Measurements from ENCODE around the gene DMBX1. TPM values are rescaled to one million over a fixed set of nuclear protein-coding genes. Genes with fewer than 3 reads are reported as not detected.

Gene DMBX1
- total and polyA plus RNA-seq, 2 donors (not counting 1 experiment from before 2014, with no cell fraction given) = not detected

- Histone ChIP-seq H3K27ac (ENCODE audit: low read length in 2 of 2) (no peak overlapping the region), H3K27me3 (replicated peaks in 1 of 4; ENCODE audit: control extremely low read depth in 1 of 4, control insufficient read depth in 3 of 4, insufficient read depth in 4 of 4, low read length in 3 of 4) (peaks cover 0 to 9% (median 5%) of the 10 kb centered on the region in 4 experiments), H3K4me2 (replicated peaks; ENCODE audit: low read depth, low read length, poor library complexity, severe bottlenecking) (no peak overlapping the region), H4K20me1 (ENCODE audit: control insufficient read depth, insufficient read depth, low read length, poor library complexity, severe bottlenecking) (no peaks in the 10 kb centered on the region), H3K9ac (ENCODE audit: low read length) (no peak overlapping the region), H3K4me3 (ENCODE audit: control extremely low read depth in 1 of 5, extremely low read depth in 1 of 5, insufficient read depth in 1 of 5, low read depth in 2 of 5, low read length in 4 of 5) (no peak overlapping the region), H3K79me2 (ENCODE audit: control insufficient read depth, insufficient read depth, low read length) (no peaks in the 10 kb centered on the region), H3K4me1 (ENCODE audit: control insufficient read depth in 2 of 2, insufficient read depth in 2 of 2, low read length in 2 of 2) (no peaks in the 10 kb centered on the region), H3K9me3 (ENCODE audit: control extremely low read depth in 1 of 3, control insufficient read depth in 2 of 3, insufficient read depth in 1 of 3, low read length in 2 of 3) (peaks cover 0 to 3% (median 0%) of the 10 kb centered on the region in 3 donors), H2AFZ (ENCODE audit: insufficient read depth, low read depth, low read length, poor library complexity, severe bottlenecking) (no peak overlapping the region), H3K36me3 (replicated peaks in 1 of 2; ENCODE audit: control extremely low read depth in 1 of 2, control insufficient read depth in 1 of 2, extremely low read depth in 1 of 2, insufficient read depth in 2 of 2, low read length in 1 of 2) (no peaks in the 10 kb centered on the region)
- Mint-ChIP-seq H3K4me3 (no peak overlapping the region), H3K9me3 (ENCODE audit: insufficient read depth) (no peaks in the 10 kb centered on the region), H3K27ac (no peak overlapping the region), H3K27me3 (peaks cover 48% of the 10 kb centered on the region), H3K4me1 (no peaks in the 10 kb centered on the region)
- TF ChIP-seq EZH2 (IDR thresholded peaks at IDR 0.05; ENCODE audit: borderline replicate concordance, insufficient read depth, low read depth, low read length, poor library complexity, severe bottlenecking) = no peak
- TF ChIP-seq, protein P1, sequence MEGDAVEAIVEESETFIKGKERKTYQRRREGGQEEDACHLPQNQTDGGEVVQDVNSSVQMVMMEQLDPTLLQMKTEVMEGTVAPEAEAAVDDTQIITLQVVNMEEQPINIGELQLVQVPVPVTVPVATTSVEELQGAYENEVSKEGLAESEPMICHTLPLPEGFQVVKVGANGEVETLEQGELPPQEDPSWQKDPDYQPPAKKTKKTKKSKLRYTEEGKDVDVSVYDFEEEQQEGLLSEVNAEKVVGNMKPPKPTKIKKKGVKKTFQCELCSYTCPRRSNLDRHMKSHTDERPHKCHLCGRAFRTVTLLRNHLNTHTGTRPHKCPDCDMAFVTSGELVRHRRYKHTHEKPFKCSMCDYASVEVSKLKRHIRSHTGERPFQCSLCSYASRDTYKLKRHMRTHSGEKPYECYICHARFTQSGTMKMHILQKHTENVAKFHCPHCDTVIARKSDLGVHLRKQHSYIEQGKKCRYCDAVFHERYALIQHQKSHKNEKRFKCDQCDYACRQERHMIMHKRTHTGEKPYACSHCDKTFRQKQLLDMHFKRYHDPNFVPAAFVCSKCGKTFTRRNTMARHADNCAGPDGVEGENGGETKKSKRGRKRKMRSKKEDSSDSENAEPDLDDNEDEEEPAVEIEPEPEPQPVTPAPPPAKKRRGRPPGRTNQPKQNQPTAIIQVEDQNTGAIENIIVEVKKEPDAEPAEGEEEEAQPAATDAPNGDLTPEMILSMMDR (IDR thresholded peaks at IDR 0.05) = no peak
- DNase-seq = no peak
- ATAC-seq (ENCODE audit: low read depth) = no peak
- ChIA-PET CTCF (interaction anchor here (0.6 to 1.6 kb wide), 4 partner anchors 14 to 69 kb away, joined by 3 to 6 read pairs (median 4); no protein-coding TSS in a partner anchor), POLR2A (no interaction called here)
- 52% methylated on average over 4 of the region's 4 CpGs for WGBS (ENCODE audit: insufficient coverage)
- intact Hi-C loops (cut with micrococcal nuclease) = no loop called here
Measured at GRCh38 chr1:46458190-46458589, 31.4 kb upstream of the DMBX1 start.

DNA sequence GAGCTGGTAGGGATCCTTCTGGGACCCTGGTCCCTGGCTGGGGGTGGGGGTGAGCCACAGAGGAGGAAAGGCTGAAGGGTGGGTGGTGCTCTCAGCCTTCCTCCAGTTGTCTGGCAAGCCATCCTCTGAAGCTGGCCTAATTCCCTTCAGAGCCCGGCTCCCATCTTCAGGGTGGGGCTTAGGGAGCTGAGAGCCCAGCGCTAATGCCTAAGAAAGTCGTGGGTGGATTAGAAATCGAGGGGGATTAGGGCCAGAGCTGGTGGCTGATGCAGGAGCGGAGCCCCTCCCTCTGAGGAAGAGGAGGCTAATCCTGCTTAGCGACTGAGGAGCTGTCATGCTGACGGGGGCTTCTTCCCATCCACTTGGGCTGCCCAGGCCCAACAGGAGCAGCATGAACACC lies 30.8 kb upstream of the DMBX1 start:
- Mint-ChIP-seq H3K4me3 (no peak overlapping the region), H3K27ac (no peak overlapping the region), H3K9me3 (ENCODE audit: insufficient read depth) (no peaks in the 10 kb centered on the region), H3K27me3 (peaks cover 49% of the 10 kb centered on the region), H3K4me1 (no peaks in the 10 kb centered on the region)
- H4K20me1 ChIP-seq (ENCODE audit: control insufficient read depth, insufficient read depth, low read length, poor library complexity, severe bottlenecking) = no peaks in the 10 kb centered on the region
- H3K36me3 ChIP-seq (replicated peaks in 1 of 2; ENCODE audit: control extremely low read depth in 1 of 2, control insufficient read depth in 1 of 2, extremely low read depth in 1 of 2, insufficient read depth in 2 of 2, low read length in 1 of 2) = no peaks in the 10 kb centered on the region
- no peak for ATAC-seq (ENCODE audit: low read depth)
- H3K79me2 ChIP-seq (ENCODE audit: control insufficient read depth, insufficient read depth, low read length) = no peaks in the 10 kb centered on the region
- ChIA-PET POLR2A (no interaction called here), CTCF (interaction anchor here (0.7 to 1.6 kb wide), 3 partner anchors 12 to 18 kb away, joined by 3 to 6 read pairs (median 4); no protein-coding TSS in a partner anchor)
- H3K4me3 ChIP-seq (ENCODE audit: control extremely low read depth in 1 of 5, extremely low read depth in 1 of 5, insufficient read depth in 1 of 5, low read depth in 2 of 5, low read length in 4 of 5) = no peak overlapping the region
- H3K4me2 ChIP-seq (replicated peaks; ENCODE audit: low read depth, low read length, poor library complexity, severe bottlenecking) = no peak overlapping the region
- H3K27me3 ChIP-seq (replicated peaks in 1 of 4; ENCODE audit: control extremely low read depth in 1 of 4, control insufficient read depth in 3 of 4, insufficient read depth in 4 of 4, low read length in 3 of 4) = peaks cover 0 to 7% (median 3%) of the 10 kb centered on the region in 4 experiments
- no peak overlapping the region for H2AFZ ChIP-seq (ENCODE audit: insufficient read depth, low read depth, low read length, poor library complexity, severe bottlenecking)
- H3K4me1 ChIP-seq (ENCODE audit: control insufficient read depth in 2 of 2, insufficient read depth in 2 of 2, low read length in 2 of 2) = no peaks in the 10 kb centered on the region
- no peak overlapping the region for H3K9ac ChIP-seq (ENCODE audit: low read length)
- 85% methylated on average over 6 of the region's 7 CpGs for WGBS (ENCODE audit: insufficient coverage)
- TF ChIP-seq, protein P1 (IDR thresholded peaks at IDR 0.05) = no peak
- no peak for TF ChIP-seq EZH2 (IDR thresholded peaks at IDR 0.05; ENCODE audit: borderline replicate concordance, insufficient read depth, low read depth, low read length, poor library complexity, severe bottlenecking)
- no peaks in the 10 kb centered on the region for H3K9me3 ChIP-seq (ENCODE audit: control extremely low read depth in 1 of 3, control insufficient read depth in 2 of 3, insufficient read depth in 1 of 3, low read length in 2 of 3)
- intact Hi-C loops (cut with micrococcal nuclease) = no loop called here
- no peak overlapping the region for H3K27ac ChIP-seq (ENCODE audit: low read length in 2 of 2)
- DNase-seq = no peak
